Neural progenitor cell (in vitro differentiated cells): ENCODE data around the gene LRP5. TPM values are rescaled to one million over a fixed set of nuclear protein-coding genes. Genes with fewer than 3 reads are reported as not detected.

Source experiments
- DNase-seq: peaks from one replicate; pipeline ENCODE4 v3.0.0-alpha.2; 2016; ENCODE audit warnings: low spot score
- H2AFZ ChIP-seq: fragments of 200-600 bp; sonication (generic); replicated peaks from 2 replicates; pipeline ENCODE4 v1.6.1; 2016; ENCODE audit warnings: antibody characterized with exemption
- H3F3A ChIP-seq: fragments of 200-600 bp; sonication (generic); 2 replicates; pipeline ENCODE4 v1.6.1; 2016; ENCODE audit warnings: antibody characterized with exemption, low read depth
- H3K27ac ChIP-seq: fragments of 200-600 bp; sonication (generic); 2 replicates; pipeline ENCODE4 v1.5.1; 2016; ENCODE audit warnings: mild to moderate bottlenecking
- H3K27me3 ChIP-seq: fragments of 200-600 bp; sonication (generic); 2 replicates; pipeline ENCODE4 v1.6.1; 2016; ENCODE audit warnings: mild to moderate bottlenecking, moderate library complexity
- H3K36me3 ChIP-seq: fragments of 200-600 bp; sonication (generic); 2 replicates; pipeline ENCODE4 v1.5.1; 2016
- H3K4me1 ChIP-seq: fragments of 200-600 bp; sonication (generic); 2 replicates; pipeline ENCODE4 v1.6.1; 2016; ENCODE audit warnings: mixed run types
- H3K4me2 ChIP-seq: fragments of 200-600 bp; sonication (generic); 2 replicates; pipeline ENCODE4 v1.6.1; 2016
- H3K4me3 ChIP-seq: fragments of 200-600 bp; sonication (generic); 2 replicates; pipeline ENCODE4 v1.5.1; 2016
- H3K79me2 ChIP-seq: fragments of 200-600 bp; sonication (generic); 2 replicates; pipeline ENCODE4 v1.6.1; 2016; ENCODE audit warnings: low read depth
- H3K9ac ChIP-seq: fragments of 200-600 bp; sonication (generic); 2 replicates; pipeline ENCODE4 v1.6.1; 2016
- H3K9me3 ChIP-seq: fragments of 200-600 bp; sonication (generic); 2 replicates; pipeline ENCODE4 v1.5.1; 2016; ENCODE audit warnings: low read depth
- H4K20me1 ChIP-seq: fragments of 200-600 bp; sonication (generic); 2 replicates; pipeline ENCODE4 v1.6.1; 2016; ENCODE audit warnings: low read depth
- H3K27ac Mint-ChIP-seq: 3 replicates; pipeline ENCODE4 v1.8.0; 2021; ENCODE audit warnings: mixed read lengths
- H3K27me3 Mint-ChIP-seq: 2 replicates; pipeline ENCODE4 v1.8.0; 2022; ENCODE audit warnings: low read depth, mild to moderate bottlenecking, inconsistent platforms, moderate library complexity, mixed read lengths; ENCODE audit not compliant: insufficient read depth
- H3K36me3 Mint-ChIP-seq: 3 replicates; pipeline ENCODE4 v1.8.0; 2021; ENCODE audit warnings: mixed read lengths
- H3K4me1 Mint-ChIP-seq: 3 replicates; pipeline ENCODE4 v1.8.0; 2021; ENCODE audit warnings: mixed read lengths
- H3K4me3 Mint-ChIP-seq: 3 replicates; pipeline ENCODE4 v1.8.0; 2021; ENCODE audit warnings: mild to moderate bottlenecking, moderate library complexity, mixed read lengths
- H3K9me3 Mint-ChIP-seq: 3 replicates; pipeline ENCODE4 v1.8.0; 2020; ENCODE audit warnings: mixed read lengths
- EZH2 ChIP-seq: fragments of 200-600 bp; sonication (generic); IDR thresholded peaks from 2 replicates; pipeline ENCODE4 v1.6.1; 2017; ENCODE audit warnings: antibody characterized with exemption, mild to moderate bottlenecking, moderate library complexity
- EZH2phosphoT487 ChIP-seq: fragments of 200-600 bp; sonication (generic); IDR thresholded peaks from 2 replicates; pipeline ENCODE4 v1.6.1; 2017; ENCODE audit warnings: antibody characterized with exemption
- total RNA-seq: library from RNA; depleted of rRNA; stranded (reverse); fragments of >200 nt; gene quantifications from 2 replicates; pipeline ENCODE4 v1.2.3, GENCODE V29; 2015; ENCODE audit warnings: low replicate concordance
- TF ChIP-seq, protein P1 (sequence below): fragments of 200-600 bp; sonication (generic); IDR thresholded peaks from 2 replicates; pipeline ENCODE4 v1.5.1; 2017; ENCODE audit warnings: antibody characterized with exemption, mild to moderate bottlenecking

LRP5 gene
- total RNA-seq, 1 donor from 2014 or later: 7.3 TPM

DNA sequence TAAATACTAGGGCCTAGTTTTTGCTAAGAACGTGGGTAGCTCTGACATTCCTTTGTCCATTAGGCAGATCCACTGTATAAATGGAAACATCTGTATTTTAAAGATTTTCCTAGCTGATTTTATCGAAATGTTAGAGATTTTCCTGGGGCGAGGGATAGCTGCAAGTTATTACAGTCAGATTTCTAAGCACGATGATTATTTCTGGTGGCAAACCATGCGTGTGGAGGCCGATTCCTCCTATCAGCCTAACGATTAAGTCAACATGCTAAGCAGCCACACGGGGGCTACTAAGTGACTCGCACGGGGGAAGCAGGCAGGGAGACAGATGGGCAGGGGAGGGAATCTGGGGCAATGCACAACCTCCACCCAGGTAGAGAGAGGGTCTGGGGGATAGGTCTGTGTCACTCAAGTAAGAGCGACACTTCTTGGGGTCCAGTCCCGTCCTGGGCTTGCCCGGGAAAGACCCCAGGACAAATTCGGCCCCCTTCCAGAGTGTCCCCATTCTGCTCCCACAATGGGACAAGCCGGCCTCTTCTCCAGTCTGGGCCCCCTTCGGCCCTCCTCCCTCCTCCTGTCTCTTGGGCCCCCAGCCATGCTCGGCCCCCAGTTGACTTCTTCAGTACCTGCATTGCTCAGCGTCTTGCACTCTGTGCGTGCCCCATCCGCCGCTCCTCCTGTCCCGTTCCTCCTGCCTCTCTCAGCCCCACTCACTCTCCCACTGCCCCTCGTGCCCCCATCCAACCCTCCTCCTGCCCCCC, 41.2 kb upstream of the LRP5 start:
- Mint-ChIP-seq H3K4me1 (peaks cover 27% of the 10 kb centered on the region), H3K27ac (peak overlapping the region; percentile 55), H3K9me3 (no peaks in the 10 kb centered on the region), H3K27me3 (no peaks in the 10 kb centered on the region), H3K36me3 (peaks cover 2% of the 10 kb centered on the region), H3K4me3 (peak overlapping the region; percentile 99)
- peak; percentile 89 for DNase-seq
- TF ChIP-seq, protein P1, sequence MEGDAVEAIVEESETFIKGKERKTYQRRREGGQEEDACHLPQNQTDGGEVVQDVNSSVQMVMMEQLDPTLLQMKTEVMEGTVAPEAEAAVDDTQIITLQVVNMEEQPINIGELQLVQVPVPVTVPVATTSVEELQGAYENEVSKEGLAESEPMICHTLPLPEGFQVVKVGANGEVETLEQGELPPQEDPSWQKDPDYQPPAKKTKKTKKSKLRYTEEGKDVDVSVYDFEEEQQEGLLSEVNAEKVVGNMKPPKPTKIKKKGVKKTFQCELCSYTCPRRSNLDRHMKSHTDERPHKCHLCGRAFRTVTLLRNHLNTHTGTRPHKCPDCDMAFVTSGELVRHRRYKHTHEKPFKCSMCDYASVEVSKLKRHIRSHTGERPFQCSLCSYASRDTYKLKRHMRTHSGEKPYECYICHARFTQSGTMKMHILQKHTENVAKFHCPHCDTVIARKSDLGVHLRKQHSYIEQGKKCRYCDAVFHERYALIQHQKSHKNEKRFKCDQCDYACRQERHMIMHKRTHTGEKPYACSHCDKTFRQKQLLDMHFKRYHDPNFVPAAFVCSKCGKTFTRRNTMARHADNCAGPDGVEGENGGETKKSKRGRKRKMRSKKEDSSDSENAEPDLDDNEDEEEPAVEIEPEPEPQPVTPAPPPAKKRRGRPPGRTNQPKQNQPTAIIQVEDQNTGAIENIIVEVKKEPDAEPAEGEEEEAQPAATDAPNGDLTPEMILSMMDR: peak; percentile 57
- no peak for TF ChIP-seq EZH2phosphoT487
- H2AFZ ChIP-seq: peak overlapping the region; percentile 73
- H3K27me3 ChIP-seq: no peaks in the 10 kb centered on the region
- H3K4me2 ChIP-seq: peak overlapping the region; percentile 96
- H3K27ac ChIP-seq: no peak overlapping the region
- H4K20me1 ChIP-seq: no peaks in the 10 kb centered on the region
- no peaks in the 10 kb centered on the region for H3K9me3 ChIP-seq
- H3F3A ChIP-seq: peaks cover 8% of the 10 kb centered on the region
- peaks cover 5% of the 10 kb centered on the region for H3K4me1 ChIP-seq
- no peaks in the 10 kb centered on the region for H3K36me3 ChIP-seq
- peak overlapping the region; percentile 86 for H3K4me3 ChIP-seq
- H3K79me2 ChIP-seq: peaks cover 36% of the 10 kb centered on the region
- peak overlapping the region; percentile 80 for H3K9ac ChIP-seq

DNA sequence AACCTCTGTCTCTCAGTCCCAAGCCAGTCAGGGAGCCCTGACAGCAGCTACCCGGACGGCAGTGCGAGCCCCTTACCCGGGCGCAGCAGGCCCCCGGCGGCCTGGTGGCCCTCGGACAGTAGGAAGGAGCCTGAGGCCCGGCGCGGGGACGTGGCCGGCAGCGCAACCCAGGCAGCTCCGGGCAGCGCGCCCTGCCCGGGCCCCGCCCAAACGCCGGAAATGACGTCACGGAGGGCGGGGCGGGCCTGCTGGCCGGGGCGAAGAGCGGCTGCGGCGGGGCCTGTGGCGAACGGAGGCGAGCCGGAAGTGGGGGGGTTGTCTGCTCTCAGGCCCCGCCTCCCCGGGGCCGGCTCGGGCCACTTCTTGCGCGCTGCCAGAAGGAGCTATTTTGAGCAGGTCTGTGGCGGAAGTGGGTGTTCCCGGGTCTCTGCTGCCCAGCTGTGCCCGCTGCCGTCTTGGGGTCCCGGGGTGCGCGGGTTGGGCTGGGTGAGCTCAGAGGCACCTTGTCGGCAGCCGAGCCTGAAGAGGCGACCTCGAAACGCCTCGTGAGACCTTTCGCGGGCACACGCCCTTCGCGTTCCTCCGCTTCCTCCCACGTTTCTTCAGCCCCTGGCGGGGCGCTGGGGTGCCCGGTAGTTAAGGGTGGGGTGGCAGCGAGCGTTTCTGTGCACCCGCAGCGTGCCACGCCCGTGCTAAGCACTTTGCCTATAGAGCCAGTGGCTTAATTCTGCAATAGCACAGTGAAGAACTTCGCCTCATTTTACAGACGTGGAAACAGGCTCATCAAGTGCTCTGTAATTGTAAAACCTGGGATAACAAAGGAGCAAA, 40.4 kb upstream of the LRP5 start, which contains the start of gene C11orf24:
Gene C11orf24, minus strand, starts transcription at position 193 of the 828 bp plus-strand sequence. CDS start 8,206 bp downstream, outside the sequence.
- DNase-seq: peak; percentile 98
- peak within 1 kb of the TSS; percentile 86 for H3K4me3 ChIP-seq
- H3K9ac ChIP-seq: peak within 1 kb of the TSS; percentile 80
- peak within 1 kb of the TSS; percentile 99 for H3K4me3 Mint-ChIP-seq
- H2AFZ ChIP-seq: peak within 1 kb of the TSS; percentile 98
- no peaks in the 10 kb centered on the region for H4K20me1 ChIP-seq
- H3K4me1 Mint-ChIP-seq: peaks cover 27% of the 10 kb centered on the region
- peak within 1 kb of the TSS; percentile 26 for H3K27ac ChIP-seq
- H3K9me3 Mint-ChIP-seq: no peaks in the 10 kb centered on the region
- no peaks in the 10 kb centered on the region for H3K9me3 ChIP-seq
- H3K79me2 ChIP-seq: peaks cover 36% of the 10 kb centered on the region
- peak within 1 kb of the TSS; percentile 96 for H3K4me2 ChIP-seq
- TF ChIP-seq EZH2: no peak
- no peak for TF ChIP-seq EZH2phosphoT487
- TF ChIP-seq, protein P1: no peak
- peaks cover 8% of the 10 kb centered on the region for H3F3A ChIP-seq
- H3K36me3 Mint-ChIP-seq: no peaks in the 10 kb centered on the region
- H3K36me3 ChIP-seq: no peaks in the 10 kb centered on the region
- peak within 1 kb of the TSS; percentile 97 for H3K27ac Mint-ChIP-seq
- H3K27me3 Mint-ChIP-seq: no peaks in the 10 kb centered on the region
- H3K27me3 ChIP-seq: no peaks in the 10 kb centered on the region
- H3K4me1 ChIP-seq: peaks cover 5% of the 10 kb centered on the region

DNA sequence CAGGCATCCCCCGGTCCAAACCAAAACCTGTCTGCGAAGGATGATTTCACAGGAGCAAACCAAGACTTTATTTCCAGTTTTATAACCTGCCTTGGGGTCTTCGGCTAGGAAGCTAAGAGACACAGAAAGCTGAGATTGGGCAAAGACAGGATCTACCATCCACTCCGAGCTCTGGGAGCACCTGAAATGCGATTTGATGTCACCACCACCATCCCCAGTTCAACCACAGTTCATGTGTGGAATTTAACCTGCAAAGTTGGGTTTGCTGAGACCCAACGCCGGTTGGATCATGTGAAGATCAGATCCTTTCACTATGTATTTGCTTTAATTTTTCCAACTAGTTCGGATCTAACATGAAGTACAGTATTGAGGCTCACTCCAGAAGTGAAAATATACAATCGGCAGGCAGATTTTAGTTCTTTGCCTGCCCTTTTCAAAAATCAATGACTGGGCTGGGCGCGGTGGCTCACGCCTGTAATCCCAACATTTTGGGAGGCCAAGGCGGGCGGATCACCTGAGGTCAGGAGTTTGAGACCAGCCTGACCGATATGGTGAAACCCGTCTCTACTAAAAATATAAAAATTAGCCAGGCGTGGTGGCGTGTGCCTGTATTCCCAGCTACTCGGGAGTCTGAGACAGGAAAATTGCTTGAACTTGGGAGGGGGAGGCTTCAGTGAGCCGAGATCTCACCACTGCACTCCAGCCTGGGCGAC, 39.2 kb upstream of the LRP5 start:
- Mint-ChIP-seq H3K4me3 (peak overlapping the region; percentile 99), H3K36me3 (no peaks in the 10 kb centered on the region), H3K27ac (no peak overlapping the region), H3K4me1 (peaks cover 27% of the 10 kb centered on the region), H3K27me3 (no peaks in the 10 kb centered on the region), H3K9me3 (no peaks in the 10 kb centered on the region)
- H3K9ac ChIP-seq: no peak overlapping the region
- peak overlapping the region; percentile 86 for H3K4me3 ChIP-seq
- peaks cover 36% of the 10 kb centered on the region for H3K79me2 ChIP-seq
- DNase-seq: no peak
- H3K4me1 ChIP-seq: peaks cover 5% of the 10 kb centered on the region
- peaks cover 8% of the 10 kb centered on the region for H3F3A ChIP-seq
- no peaks in the 10 kb centered on the region for H3K36me3 ChIP-seq
- H3K9me3 ChIP-seq: no peaks in the 10 kb centered on the region
- no peak overlapping the region for H2AFZ ChIP-seq
- no peaks in the 10 kb centered on the region for H4K20me1 ChIP-seq
- no peaks in the 10 kb centered on the region for H3K27me3 ChIP-seq
- H3K4me2 ChIP-seq: peak overlapping the region; percentile 96
- TF ChIP-seq, protein P1: no peak
- TF ChIP-seq EZH2phosphoT487 (no peak), EZH2 (no peak)
- no peak overlapping the region for H3K27ac ChIP-seq
